ENCODE measurements around the gene CA4.
"Not testable (repeated sequence)": the region's sequence is repeated elsewhere in the genome, so short reads cannot be mapped to it uniquely, and the experiment has no call there.

The CA4 gene

GRCh38 chr17:60188759-60189158 is 39.0 kb downstream of the CA4 start:
- peak overlapping the region; percentile 78 for H3K27ac ChIP-seq

GRCh38 chr17:60190032-60190431 is 40.3 kb downstream of the CA4 start:
- H3K27ac ChIP-seq, result not testable (repeated sequence)

More at GRCh38 chr17:60188759-60189158, 39.0 kb downstream of the CA4 start:
- TF ChIP-seq, protein P1, sequence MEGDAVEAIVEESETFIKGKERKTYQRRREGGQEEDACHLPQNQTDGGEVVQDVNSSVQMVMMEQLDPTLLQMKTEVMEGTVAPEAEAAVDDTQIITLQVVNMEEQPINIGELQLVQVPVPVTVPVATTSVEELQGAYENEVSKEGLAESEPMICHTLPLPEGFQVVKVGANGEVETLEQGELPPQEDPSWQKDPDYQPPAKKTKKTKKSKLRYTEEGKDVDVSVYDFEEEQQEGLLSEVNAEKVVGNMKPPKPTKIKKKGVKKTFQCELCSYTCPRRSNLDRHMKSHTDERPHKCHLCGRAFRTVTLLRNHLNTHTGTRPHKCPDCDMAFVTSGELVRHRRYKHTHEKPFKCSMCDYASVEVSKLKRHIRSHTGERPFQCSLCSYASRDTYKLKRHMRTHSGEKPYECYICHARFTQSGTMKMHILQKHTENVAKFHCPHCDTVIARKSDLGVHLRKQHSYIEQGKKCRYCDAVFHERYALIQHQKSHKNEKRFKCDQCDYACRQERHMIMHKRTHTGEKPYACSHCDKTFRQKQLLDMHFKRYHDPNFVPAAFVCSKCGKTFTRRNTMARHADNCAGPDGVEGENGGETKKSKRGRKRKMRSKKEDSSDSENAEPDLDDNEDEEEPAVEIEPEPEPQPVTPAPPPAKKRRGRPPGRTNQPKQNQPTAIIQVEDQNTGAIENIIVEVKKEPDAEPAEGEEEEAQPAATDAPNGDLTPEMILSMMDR (conservative IDR thresholded peaks at IDR 0.05), result no peak

- not testable (repeated sequence) for H3K27ac ChIP-seq
These were observed 43.3 kb downstream of the CA4 start for GRCh38 chr17:60193032-60193431.

DNA sequence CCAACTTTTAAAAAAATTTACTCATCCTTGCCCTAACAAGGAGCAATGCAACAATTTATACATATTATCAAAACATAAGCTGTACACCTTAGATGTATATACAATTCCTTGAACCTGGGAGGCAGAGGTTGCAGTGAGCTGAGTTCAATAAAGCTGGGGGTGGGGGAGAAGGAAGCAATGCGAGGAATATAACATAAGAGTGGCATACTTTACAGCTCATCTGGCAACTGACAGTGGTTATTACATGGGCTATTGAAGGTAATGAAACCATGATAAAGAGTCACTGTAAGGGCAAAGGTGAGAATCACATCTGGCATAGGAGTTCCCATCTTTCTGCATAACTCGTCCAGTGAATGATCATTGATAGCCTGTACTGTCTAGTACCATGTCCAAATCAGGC is 43.7 kb downstream of the CA4 start:
- H3K27ac ChIP-seq, result no peak overlapping the region
- TF ChIP-seq, protein P1 (conservative IDR thresholded peaks at IDR 0.05), result no peak

- H3K27ac ChIP-seq, result not testable (repeated sequence)
These were observed 44.4 kb downstream of the CA4 start for GRCh38 chr17:60194141-60194540.

DNA sequence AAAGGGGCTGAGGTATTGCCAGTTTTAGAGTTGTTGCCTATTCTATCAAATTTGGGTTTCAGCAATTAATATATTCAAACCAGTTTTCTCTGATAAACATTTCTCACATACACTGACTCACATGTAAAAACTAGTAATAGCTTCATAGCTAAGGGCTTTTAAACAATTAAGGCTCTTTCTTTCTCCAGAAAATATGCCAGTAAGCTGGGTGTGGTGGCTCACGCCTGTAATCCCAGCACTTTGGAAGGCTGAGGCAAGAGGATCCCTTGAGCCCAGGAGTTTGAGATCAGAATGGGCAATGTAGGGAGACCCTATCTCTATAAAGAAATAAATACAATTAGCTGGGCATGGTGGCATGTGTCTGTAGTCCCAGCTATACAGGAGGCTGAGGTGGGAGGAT is 48.9 kb downstream of the CA4 start:
- peak overlapping the region; percentile 77 for H3K27ac ChIP-seq

GRCh38 chr17:60205782-60206181 is 56.0 kb downstream of the CA4 start:
- not testable (repeated sequence) for H3K27ac ChIP-seq

DNA sequence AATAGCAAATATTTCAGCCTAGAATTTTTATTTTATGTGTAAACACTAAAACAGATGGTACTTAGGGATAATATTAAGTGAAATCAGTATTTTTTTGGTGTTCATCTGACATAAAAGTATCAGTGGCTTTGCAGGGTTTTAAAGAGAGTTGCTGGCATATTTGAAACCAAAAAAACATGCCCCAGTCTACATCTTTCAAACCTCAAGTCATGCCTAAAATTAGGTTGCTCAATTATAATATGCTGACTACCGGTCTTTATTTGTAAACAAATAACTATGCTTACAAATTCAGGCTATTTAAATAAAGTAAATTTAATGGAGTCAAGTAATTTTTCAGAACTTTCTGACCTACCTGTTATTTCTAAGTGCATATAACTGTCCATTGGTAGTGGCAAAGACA is 58.5 kb downstream of the CA4 start:
- not testable (repeated sequence) for H3K27ac ChIP-seq
